ENCODE data around the gene CRYBG1. TPM values are rescaled to one million over a fixed set of nuclear protein-coding genes. Genes with fewer than 3 reads are reported as not detected.
A peak's percentile ranks its signal among the peaks of the same experiment; 100 is the strongest.

CRYBG1 gene, protein sequence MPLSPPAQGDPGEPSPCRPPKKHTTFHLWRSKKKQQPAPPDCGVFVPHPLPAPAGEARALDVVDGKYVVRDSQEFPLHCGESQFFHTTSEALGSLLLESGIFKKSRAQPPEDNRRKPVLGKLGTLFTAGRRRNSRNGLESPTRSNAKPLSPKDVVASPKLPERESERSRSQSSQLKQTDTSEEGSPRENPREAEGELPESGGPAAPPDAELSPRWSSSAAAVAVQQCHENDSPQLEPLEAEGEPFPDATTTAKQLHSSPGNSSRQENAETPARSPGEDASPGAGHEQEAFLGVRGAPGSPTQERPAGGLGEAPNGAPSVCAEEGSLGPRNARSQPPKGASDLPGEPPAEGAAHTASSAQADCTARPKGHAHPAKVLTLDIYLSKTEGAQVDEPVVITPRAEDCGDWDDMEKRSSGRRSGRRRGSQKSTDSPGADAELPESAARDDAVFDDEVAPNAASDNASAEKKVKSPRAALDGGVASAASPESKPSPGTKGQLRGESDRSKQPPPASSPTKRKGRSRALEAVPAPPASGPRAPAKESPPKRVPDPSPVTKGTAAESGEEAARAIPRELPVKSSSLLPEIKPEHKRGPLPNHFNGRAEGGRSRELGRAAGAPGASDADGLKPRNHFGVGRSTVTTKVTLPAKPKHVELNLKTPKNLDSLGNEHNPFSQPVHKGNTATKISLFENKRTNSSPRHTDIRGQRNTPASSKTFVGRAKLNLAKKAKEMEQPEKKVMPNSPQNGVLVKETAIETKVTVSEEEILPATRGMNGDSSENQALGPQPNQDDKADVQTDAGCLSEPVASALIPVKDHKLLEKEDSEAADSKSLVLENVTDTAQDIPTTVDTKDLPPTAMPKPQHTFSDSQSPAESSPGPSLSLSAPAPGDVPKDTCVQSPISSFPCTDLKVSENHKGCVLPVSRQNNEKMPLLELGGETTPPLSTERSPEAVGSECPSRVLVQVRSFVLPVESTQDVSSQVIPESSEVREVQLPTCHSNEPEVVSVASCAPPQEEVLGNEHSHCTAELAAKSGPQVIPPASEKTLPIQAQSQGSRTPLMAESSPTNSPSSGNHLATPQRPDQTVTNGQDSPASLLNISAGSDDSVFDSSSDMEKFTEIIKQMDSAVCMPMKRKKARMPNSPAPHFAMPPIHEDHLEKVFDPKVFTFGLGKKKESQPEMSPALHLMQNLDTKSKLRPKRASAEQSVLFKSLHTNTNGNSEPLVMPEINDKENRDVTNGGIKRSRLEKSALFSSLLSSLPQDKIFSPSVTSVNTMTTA (N-terminal part only)
- 10 to 100 TPM; 22.1 to 30.2 (median 30.0) TPM for polyA plus RNA-seq (ENCODE audit: insufficient read length in 3 of 3)

DNA sequence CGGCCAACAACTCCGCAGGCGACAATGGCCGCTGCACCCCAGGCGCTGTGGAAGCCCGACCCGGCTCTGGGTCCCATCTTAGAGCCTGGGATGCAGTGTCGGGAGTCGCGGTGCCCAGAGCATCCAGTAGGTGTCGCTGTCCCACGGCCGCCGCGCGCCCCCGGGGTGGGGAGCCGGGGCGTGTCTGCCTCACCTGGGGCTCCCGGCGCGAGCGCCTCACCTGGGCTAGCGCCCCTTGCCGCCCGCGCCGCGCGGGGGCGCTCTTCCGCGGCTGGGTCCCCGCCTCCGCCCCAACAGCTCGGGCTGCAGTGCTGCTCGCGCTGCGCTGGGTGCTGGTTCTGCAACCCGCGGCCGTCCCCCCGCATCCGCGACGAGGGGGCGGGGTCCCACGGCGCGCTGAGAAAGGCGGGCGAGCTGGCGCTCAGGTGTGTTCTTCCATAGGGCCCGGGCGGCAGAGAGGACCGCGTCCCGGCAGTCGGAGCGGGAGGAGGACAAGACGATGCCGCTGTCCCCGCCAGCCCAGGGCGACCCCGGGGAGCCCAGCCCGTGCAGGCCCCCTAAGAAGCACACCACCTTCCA lies at the start of gene CRYBG1:
TSS of gene CRYBG1 (plus strand) at position 308 of the 579 bp plus-strand sequence. CDS start at position 500, 192 bp downstream.
- peak in 2 of 3 donors; percentile 27 to 39 for DNase-seq (ENCODE audit: low read depth in 3 of 3, low spot score in 2 of 3)

- DNase-seq (ENCODE audit: low read depth in 3 of 3, low spot score in 2 of 3), result no peak
Observed at GRCh38 chr6:106315765-106316374, 44.6 kb upstream of the CRYBG1 start.

DNA sequence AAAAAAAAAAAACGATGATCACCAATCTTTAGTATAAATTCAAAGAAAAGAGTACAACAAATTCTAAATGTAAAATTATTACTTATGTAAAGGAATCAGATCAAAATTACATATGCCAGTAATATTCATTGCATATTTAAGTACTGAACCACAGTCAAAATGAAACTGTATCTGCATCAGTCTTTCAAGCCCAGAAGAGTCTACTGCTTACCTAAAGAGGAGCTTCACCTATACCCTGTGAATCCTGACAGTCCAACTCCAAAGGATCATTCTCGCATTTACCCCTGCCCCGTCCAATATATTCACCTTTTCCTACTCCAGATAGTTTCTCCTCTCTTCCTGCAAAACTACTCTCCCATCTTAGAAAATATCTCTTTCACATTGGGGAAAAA lies 44.1 kb upstream of the CRYBG1 start:
- DNase-seq (ENCODE audit: low read depth in 3 of 3, low spot score in 2 of 3), result no peak

DNA sequence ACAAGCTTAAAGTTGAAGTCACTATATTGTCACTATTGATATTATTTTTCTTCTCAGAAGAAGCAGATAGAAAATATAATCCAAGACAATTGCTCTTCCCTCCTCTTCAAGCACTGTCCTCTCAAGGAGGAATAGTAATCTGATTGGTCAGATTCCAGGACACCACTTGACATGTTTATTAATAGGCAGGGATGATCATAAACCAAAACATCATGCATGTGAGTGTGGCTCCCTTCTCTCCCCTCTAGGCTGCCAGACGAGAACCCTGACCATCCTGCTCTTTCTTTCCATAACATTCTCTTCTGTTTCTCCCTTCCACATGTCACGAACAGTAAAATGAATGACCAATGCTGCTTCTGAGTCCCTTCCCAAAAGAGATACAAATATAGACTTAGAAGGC lies 42.5 kb upstream of the CRYBG1 start:
- DNase-seq (ENCODE audit: low read depth in 3 of 3, low spot score in 2 of 3), result no peak

DNA sequence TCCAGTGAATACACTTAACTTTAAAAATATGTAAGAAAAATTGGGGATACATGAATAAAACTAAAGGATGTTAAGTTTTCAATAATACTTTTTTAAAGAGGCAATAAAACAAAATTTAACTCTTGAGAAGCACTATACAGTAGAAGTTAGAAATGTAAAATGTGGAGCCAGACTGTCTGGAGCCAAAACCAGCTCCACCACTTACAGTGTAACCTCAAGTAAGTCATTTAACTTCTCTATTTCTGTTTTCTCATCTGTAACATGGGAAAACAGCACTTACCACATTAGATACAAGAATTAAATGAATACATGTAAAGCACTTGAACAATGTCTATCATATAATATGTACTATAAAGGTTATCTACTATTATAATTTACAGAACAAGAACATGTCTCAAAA lies 41.7 kb upstream of the CRYBG1 start:
- no peak for DNase-seq (ENCODE audit: low read depth in 3 of 3, low spot score in 2 of 3)

GRCh38 chr6:106321940-106322339 lies 38.6 kb upstream of the CRYBG1 start:
- DNase-seq (ENCODE audit: low read depth in 3 of 3, low spot score in 2 of 3), result no peak

- no peak for DNase-seq (ENCODE audit: low read depth in 3 of 3, low spot score in 2 of 3)
Observed at GRCh38 chr6:106324726-106325335, 35.7 kb upstream of the CRYBG1 start.

DNA sequence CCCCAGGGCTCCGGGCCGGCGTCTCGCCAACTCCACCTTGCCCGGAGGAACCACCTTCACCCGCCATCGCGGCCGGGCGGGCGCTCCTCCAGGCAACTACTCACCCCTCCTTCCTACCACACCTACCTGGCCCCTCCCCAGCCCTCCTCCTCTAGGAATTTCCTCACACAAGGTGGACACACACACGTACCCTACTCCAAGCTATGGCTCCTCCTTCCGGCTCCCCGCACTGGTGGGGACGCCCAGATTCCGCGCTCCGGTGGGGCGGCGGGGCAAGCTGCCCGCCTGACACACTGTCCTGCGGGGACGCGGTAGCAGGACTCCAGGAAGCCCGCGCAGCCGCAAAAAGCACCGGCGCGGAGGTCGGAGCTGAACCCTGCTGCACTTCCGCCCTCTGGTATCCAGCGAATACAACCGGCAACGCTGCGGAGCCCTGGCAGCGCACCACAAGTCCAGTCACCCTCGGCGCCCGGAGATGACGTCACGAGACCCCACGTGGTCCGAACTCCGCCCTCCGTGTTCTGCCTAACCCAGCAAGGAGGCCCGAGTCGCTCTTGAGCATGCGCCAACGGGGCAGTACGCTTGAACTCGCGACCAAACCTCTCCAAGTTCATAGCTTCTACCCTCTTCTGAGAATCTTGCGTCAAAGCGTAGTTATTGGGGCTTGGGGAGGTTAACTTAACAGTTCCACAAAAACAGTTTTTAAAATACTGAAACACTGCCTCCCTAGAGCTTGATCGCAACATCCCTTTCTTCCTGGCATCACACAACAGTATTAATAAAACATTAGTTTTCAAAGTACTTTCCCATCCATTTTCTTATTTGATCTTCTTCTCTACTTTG lies 35.0 kb upstream of the CRYBG1 start, which contains the start of gene ATG5:
TSS of gene ATG5 (minus strand) at position 425 of the 843 bp plus-strand sequence. CDS start 9,552 bp downstream, outside the sequence.
- peak; percentile 92 to 98 (median 94) for DNase-seq (ENCODE audit: low read depth in 3 of 3, low spot score in 2 of 3)

GRCh38 chr6:106334646-106335448 lies 25.7 kb upstream of the CRYBG1 start:
- peak in 2 of 3 donors; percentile 17 to 23 for DNase-seq (ENCODE audit: low read depth in 3 of 3, low spot score in 2 of 3)

DNA sequence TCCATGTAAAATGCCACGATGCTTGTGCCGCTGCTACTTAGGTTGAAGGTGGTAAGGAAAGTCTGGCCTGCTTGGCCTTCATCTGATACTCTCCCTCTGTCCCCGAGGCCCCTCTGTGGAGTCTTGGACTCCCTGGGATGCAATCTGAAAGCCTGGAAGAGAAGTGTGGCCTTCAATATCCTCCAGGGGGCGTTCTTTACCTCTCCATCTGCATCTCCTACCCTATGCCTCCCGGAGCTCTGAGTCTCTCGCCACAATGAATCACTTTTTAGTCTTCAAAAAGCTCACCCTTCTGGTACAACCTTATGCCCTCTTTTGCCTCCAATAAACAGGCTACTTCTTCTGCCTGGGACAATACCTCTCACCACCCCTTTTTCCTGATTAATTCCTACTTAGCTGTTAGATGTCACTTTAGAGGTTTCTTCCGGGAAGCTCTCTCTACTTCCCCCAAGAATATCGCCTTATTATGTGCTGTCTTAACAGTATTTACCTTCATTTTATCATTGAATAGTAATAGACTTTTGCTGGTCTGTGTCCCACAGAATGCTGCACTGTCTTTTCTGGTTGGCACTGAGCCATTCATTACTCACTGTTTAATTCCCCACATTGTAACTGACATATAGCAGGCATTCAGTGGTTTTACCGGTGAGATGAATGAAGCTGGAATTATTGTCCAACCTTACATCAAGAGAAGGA lies 21.0 kb upstream of the CRYBG1 start:
- DNase-seq (ENCODE audit: low read depth in 3 of 3, low spot score in 2 of 3), result peak in 1 of 3 donors; percentile 24

DNA sequence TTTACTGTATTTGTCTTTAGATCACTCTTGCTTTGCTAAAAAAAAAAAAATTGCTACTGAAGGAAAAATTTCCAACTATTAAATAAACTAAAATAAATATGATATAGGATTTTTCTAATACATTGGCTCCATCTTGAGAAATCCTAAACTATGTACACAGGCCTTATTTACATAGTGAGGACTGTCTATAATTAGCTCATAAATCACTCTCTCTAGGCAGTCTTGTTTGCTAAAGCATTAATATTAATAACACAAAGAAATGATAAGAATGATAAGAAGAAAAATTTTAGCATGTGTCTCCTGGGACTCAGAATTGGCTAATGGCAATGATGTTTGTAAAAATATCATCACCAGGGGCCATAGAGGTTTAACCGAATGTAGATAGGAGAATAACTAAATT lies 13.3 kb upstream of the CRYBG1 start:
- no peak for DNase-seq (ENCODE audit: low read depth in 3 of 3, low spot score in 2 of 3)

GRCh38 chr6:106356378-106356777 lies 4.1 kb upstream of the CRYBG1 start:
- no peak for DNase-seq (ENCODE audit: low read depth in 3 of 3, low spot score in 2 of 3)

DNA sequence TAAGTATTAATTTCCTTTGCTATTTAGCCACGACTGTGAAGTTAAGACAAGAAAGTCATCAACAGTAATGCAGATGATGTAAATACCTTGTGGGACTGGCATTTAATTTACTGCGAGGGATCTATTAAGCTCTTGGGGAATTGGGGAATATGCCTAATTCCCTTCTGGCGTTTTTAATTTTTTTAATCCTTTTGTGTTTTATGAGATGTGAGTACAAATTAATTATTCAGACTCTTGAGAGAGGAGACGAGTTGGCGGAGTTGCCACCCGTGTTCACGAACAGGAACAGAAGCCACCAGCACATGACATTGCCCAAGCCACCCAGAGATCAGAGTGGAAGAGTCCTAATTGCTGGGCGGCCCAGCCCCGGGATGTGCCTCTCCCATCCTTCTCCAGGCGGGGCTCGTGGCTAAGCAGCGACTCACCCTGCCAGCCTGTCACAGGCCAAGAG lies 533 bp upstream of the CRYBG1 start:
- DNase-seq (ENCODE audit: low read depth in 3 of 3, low spot score in 2 of 3), result no peak

- DNase-seq (ENCODE audit: low read depth in 3 of 3, low spot score in 2 of 3), result no peak
Observed at GRCh38 chr6:106360989-106361430, 493 bp downstream of the CRYBG1 start.

GRCh38 chr6:106363401-106364138 lies 3.1 kb downstream of the CRYBG1 start:
- DNase-seq (ENCODE audit: low read depth in 3 of 3, low spot score in 2 of 3), result no peak

DNA sequence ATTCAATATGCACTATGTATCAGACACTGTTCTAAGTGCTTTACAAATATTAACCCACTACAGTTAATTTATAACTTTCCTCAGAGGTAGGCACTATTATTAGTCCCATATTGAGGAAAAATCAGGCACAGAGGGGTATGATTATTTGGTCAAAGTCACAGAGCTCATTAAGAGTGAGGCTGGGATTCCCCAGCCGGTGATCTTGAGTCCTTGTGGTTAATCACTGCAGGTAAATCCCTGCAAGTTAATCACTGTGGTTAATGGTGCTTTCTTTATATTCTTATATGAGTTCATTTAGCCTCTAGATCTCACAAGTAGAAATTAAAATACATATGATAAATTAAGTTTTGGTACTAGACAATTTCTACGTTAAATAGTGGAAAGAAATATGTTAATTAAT lies 9.2 kb downstream of the CRYBG1 start:
- no peak for DNase-seq (ENCODE audit: low read depth in 3 of 3, low spot score in 2 of 3)

Measured in right renal cortex interstitium (tissue), 3 donors.